IMR-90 (cell line): ENCODE measurements around the gene SLC26A1. TPM values are rescaled to one million over a fixed set of nuclear protein-coding genes. Genes with fewer than 3 reads are reported as not detected.

Source experiments
- ATAC-seq: fragments of 200-7000 bp; cut with Tn5 transposase; 2 replicates; pipeline ENCODE4 v1.9.1; 2020; ENCODE audit warnings: low read depth, mild to moderate bottlenecking, moderate library complexity
- BruUV-seq: library from RNA; stranded (reverse); fragments of 400-500 nt; replicated peaks from 2 replicates; lab custom pipeline; 2021; lab: Mats Ljungman, UMichigan
- CTCF ChIA-PET: fragments of 300-600 bp; formaldehyde crosslinking; extraction: SDS; loops from one replicate; lab custom pipeline; 2021; ENCODE audit warnings: antibody characterized with exemption; lab: Yijun Ruan, JAX
- POLR2A ChIA-PET: fragments of 300-600 bp; sonication (Branson Sonifier 250); formaldehyde crosslinking; loops from one replicate; lab custom pipeline; 2022; ENCODE audit warnings: antibody characterized with exemption; ENCODE audit not compliant: unreplicated experiment; lab: Charles Lee
- DNase-seq: peaks from one replicate; pipeline ENCODE4 v3.0.0; 2013
- H2AFZ ChIP-seq: replicated peaks from 2 replicates; pipeline ENCODE3; 2013; ENCODE audit warnings: low read length, mild to moderate bottlenecking; ENCODE audit not compliant: poor library complexity
- H2AK5ac ChIP-seq: 2 replicates; pipeline ENCODE4 v1.6.1; 2013; ENCODE audit warnings: low read depth, low read length, inconsistent platforms
- H2AK9ac ChIP-seq: replicated peaks from 2 replicates; pipeline ENCODE3; 2013; ENCODE audit warnings: mild to moderate bottlenecking, low read depth, low read length, moderate library complexity; ENCODE audit not compliant: poor library complexity
- H2BK120ac ChIP-seq: 2 replicates; pipeline ENCODE4 v1.6.1; 2013; ENCODE audit warnings: low read depth, low read length, inconsistent platforms
- H2BK15ac ChIP-seq: 3 replicates; pipeline ENCODE4 v1.6.1; 2013; ENCODE audit warnings: low read depth, low read length, inconsistent platforms
- H2BK20ac ChIP-seq: 2 replicates; pipeline ENCODE4 v1.6.1; 2013; ENCODE audit warnings: low read depth, mild to moderate bottlenecking, inconsistent platforms, low read length, moderate library complexity
- H2BK5ac ChIP-seq: 2 replicates; pipeline ENCODE4 v1.6.1; 2013; ENCODE audit warnings: mild to moderate bottlenecking, low read depth, low read length, inconsistent platforms; ENCODE audit not compliant: poor library complexity, severe bottlenecking
- H3K14ac ChIP-seq: replicated peaks from 2 replicates; pipeline ENCODE4 v1.6.1; 2013; ENCODE audit warnings: low read depth, low read length, inconsistent platforms
- H3K18ac ChIP-seq: 2 replicates; pipeline ENCODE4 v1.6.1; 2013; ENCODE audit warnings: low read depth, low read length, control low read depth
- H3K23ac ChIP-seq: 2 replicates; pipeline ENCODE4 v1.6.1; 2013; ENCODE audit warnings: low read depth, low read length, inconsistent platforms
- H3K27ac ChIP-seq: 2 replicates; pipeline ENCODE4 v1.5.1; 2013; ENCODE audit warnings: mild to moderate bottlenecking, control low read depth, low read length; ENCODE audit not compliant: insufficient read depth
- H3K27me3 ChIP-seq: 2 replicates; pipeline ENCODE4 v1.6.1; 2013; ENCODE audit warnings: low read length; ENCODE audit not compliant: control insufficient read depth, insufficient read depth
- H3K36me3 ChIP-seq: 2 replicates; pipeline ENCODE4 v1.6.1; 2013; ENCODE audit warnings: low read length, mixed read lengths; ENCODE audit not compliant: control insufficient read depth, insufficient read depth
- H3K4ac ChIP-seq: 2 replicates; pipeline ENCODE4 v1.6.1; 2013; ENCODE audit warnings: low read depth, low read length, inconsistent platforms
- H3K4me1 ChIP-seq: 2 replicates; pipeline ENCODE4 v1.6.1; 2013; ENCODE audit warnings: low read length, mixed read lengths; ENCODE audit not compliant: control insufficient read depth, insufficient read depth
- H3K4me2 ChIP-seq: 2 replicates; pipeline ENCODE4 v1.6.1; 2013; ENCODE audit warnings: low read depth, mild to moderate bottlenecking, control low read depth, low read length, moderate library complexity
- H3K4me3 ChIP-seq: 2 replicates; pipeline ENCODE4 v1.5.1; 2013; ENCODE audit warnings: low read depth, mild to moderate bottlenecking, control low read depth, low read length, moderate library complexity; ENCODE audit not compliant: insufficient read depth
- H3K56ac ChIP-seq: 2 replicates; pipeline ENCODE4 v1.6.1; 2013; ENCODE audit warnings: low read length, inconsistent platforms; ENCODE audit not compliant: insufficient read depth; ENCODE audit errors: extremely low read depth
- H3K79me1 ChIP-seq, 2 experiments: 2 replicates each; pipeline ENCODE4 v1.6.1; 2013; ENCODE audit warnings: low read length in 2 of 2, inconsistent platforms in 1 of 2, low read depth in 1 of 2
- H3K9ac ChIP-seq: 2 replicates; pipeline ENCODE4 v1.6.1; 2013; ENCODE audit warnings: low read depth, low read length, control low read depth
- H3K9me1 ChIP-seq: 2 replicates; pipeline ENCODE4 v1.6.1; 2013; ENCODE audit warnings: low read length, inconsistent platforms; ENCODE audit not compliant: insufficient read depth
- H3K9me3 ChIP-seq: 2 replicates; pipeline ENCODE4 v1.6.1; 2013; ENCODE audit warnings: low read length; ENCODE audit not compliant: control insufficient read depth, insufficient read depth
- H4K20me1 ChIP-seq: 2 replicates; pipeline ENCODE4 v1.6.1; 2013; ENCODE audit warnings: low read length, inconsistent platforms; ENCODE audit not compliant: insufficient read depth
- H4K5ac ChIP-seq: 2 replicates; pipeline ENCODE4 v1.6.1; 2013; ENCODE audit warnings: mild to moderate bottlenecking, low read depth, low read length, control low read depth
- H4K8ac ChIP-seq, 2 experiments: 2 replicates each; pipeline ENCODE4 v1.6.1; 2013; ENCODE audit warnings: low read depth in 2 of 2, low read length in 2 of 2, control low read depth in 1 of 2, inconsistent platforms in 1 of 2
- H4K91ac ChIP-seq: 2 replicates; pipeline ENCODE4 v1.6.1; 2013; ENCODE audit warnings: low read depth, low read length, inconsistent platforms; ENCODE audit not compliant: insufficient read depth
- BHLHE40 ChIP-seq: fragments of 150-350 bp; IDR thresholded peaks from 2 replicates; pipeline ENCODE4 v1.6.1; 2016; ENCODE audit warnings: mild to moderate bottlenecking, low read depth, low read length
- CHD1 ChIP-seq: IDR thresholded peaks from 2 replicates; pipeline ENCODE4 v1.6.1; 2012; ENCODE audit warnings: low read depth, low read length, improper control_type of control experiment
- MAFK ChIP-seq: IDR thresholded peaks from 2 replicates; pipeline ENCODE4 v1.6.1; 2012; ENCODE audit warnings: low read depth, low read length, improper control_type of control experiment
- MAZ ChIP-seq: IDR thresholded peaks from 2 replicates; pipeline ENCODE4 v1.6.1; 2012; ENCODE audit warnings: low read depth, mild to moderate bottlenecking, low read length, improper control_type of control experiment, moderate library complexity, borderline replicate concordance
- MXI1 ChIP-seq: IDR thresholded peaks from 2 replicates; pipeline ENCODE4 v1.6.1; 2012; ENCODE audit warnings: low read depth, mild to moderate bottlenecking, low read length, moderate library complexity, borderline replicate concordance
- NFE2L2 ChIP-seq: fragments of 150-350 bp; IDR thresholded peaks from 2 replicates; pipeline ENCODE4 v1.6.1; 2016; ENCODE audit warnings: low read depth, mild to moderate bottlenecking, low read length
- RCOR1 ChIP-seq: IDR thresholded peaks from 2 replicates; pipeline ENCODE4 v1.6.1; 2012; ENCODE audit warnings: mild to moderate bottlenecking, low read length, improper control_type of control experiment; ENCODE audit not compliant: insufficient replicate concordance
- RFX5 ChIP-seq: IDR thresholded peaks from 2 replicates; pipeline ENCODE4 v1.8.0; 2012; ENCODE audit warnings: low read depth, mild to moderate bottlenecking, low read length, moderate library complexity
- SMC3 ChIP-seq: fragments of 150-350 bp; IDR thresholded peaks from 2 replicates; pipeline ENCODE4 v1.6.1; 2016; ENCODE audit warnings: low read depth, mild to moderate bottlenecking, antibody characterized with exemption, low read length, moderate library complexity
- WGBS, 2 experiments: methylation state at CpG; one replicate each; pipeline versions ENCODE4 v1.1.5 to v1.1.7; 2013; ENCODE audit warnings: missing lambda C conversion rate in 2 of 2; ENCODE audit not compliant: insufficient read length in 1 of 2; ENCODE audit errors: extremely low coverage in 2 of 2; 5-methylcytosine and 5-hydroxymethylcytosine counted together
- dilution Hi-C: fragments of 300-500 bp; cut with HindIII; formaldehyde crosslinking; loops from one replicate; pipeline ENCODE4 v1.14.3; 2018; ENCODE audit warnings: low sequenced_read_pairs; ENCODE audit not compliant: unreplicated experiment
- in situ Hi-C: fragments of 300-500 bp; cut with MboI; formaldehyde crosslinking; loops from 3 replicates; pipeline ENCODE4 v1.14.3; 2019; ENCODE audit warnings: low sequenced_read_pairs, inconsistent platforms, mixed read lengths
- intact Hi-C: fragments of 100-400 bp; cut with micrococcal nuclease; formaldehyde crosslinking; loops from 2 replicates; pipeline ENCODE4 v1.10.0; 2022
- polyA plus RNA-seq, 3 experiments: library from polyadenylated mRNA; depleted of rRNA; stranded (reverse); fragments of >200 nt; gene quantifications; 2 replicates each; pipeline ENCODE4 v1.2.3, GENCODE V29; 2012; ENCODE audit warnings: low replicate concordance in 1 of 3
- total RNA-seq: library from RNA; depleted of rRNA; stranded (reverse); fragments of >200 nt; gene quantifications from 2 replicates; pipeline ENCODE4 v1.2.3, GENCODE V29; 2012
- TF ChIP-seq, protein P1 (sequence below): fragments of 150-350 bp; IDR thresholded peaks from 2 replicates; pipeline ENCODE4 v1.6.1; 2016; ENCODE audit warnings: low read depth, mild to moderate bottlenecking, low read length, moderate library complexity, borderline replicate concordance
- TF ChIP-seq, protein P2 (sequence below): conservative IDR thresholded peaks from 2 replicates; pipeline ENCODE4 v1.5.1; 2012; ENCODE audit warnings: mild to moderate bottlenecking, low read depth, low read length, improper control_type of control experiment
- TF ChIP-seq, protein P3 (sequence below): fragments of 150-350 bp; IDR thresholded peaks from 2 replicates; pipeline ENCODE4 v1.6.1; 2017; ENCODE audit warnings: mild to moderate bottlenecking, antibody characterized with exemption, low read length, low read depth

The SLC26A1 gene
- total and polyA plus RNA-seq, 2 of the 4 experiments (the other 2 are of a cell fraction) = 0.09 TPM; not detected in 1

DNA sequence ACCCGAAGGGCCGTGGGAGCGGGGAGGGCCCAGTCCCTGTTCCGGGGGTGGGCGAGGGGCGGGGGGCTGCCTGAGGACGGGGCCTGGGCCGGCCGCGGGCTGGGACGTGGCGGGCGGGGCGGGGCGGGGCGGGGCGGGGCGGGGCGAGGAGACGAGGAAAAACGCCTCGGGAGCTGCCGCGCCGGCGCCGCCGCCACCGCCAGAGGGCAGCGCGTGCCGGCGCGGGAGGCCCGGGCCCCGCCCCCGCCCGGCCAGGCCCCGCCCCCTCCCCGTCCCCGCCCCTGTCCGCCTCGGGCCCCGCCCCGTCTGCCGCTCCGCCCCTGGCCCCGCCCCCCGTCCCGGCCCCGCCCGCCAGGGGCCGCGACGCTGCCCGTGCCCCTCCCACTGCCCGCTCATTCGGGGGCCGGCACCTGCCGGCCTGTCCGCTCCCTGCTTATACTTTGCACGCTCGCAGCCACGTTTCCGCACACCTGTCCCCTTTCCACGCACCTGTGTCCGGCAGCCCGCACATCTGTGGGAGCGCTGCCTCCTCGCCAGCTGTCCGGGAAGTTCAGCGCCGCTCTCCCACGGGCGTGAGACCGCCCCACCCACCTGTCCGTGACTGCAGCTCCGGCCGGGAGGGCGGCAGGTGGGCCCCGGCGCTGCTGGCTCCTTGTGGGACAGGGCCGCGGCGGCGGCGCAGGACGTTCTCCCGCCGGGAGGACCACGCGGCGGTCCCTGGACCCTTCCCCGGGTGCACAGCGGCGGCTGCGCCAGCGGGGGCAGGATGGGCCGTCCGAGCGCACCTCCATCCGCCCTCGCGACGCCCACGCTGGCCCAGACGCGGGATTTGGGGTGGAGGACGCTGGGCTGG, 16.6 kb upstream of the SLC26A1 start:
- no TSS peak for BruUV-seq
- peaks cover 13% of the 10 kb centered on the region for H3K4me1 ChIP-seq
- DNase-seq (peak; percentile 36), ATAC-seq (peak; percentile 63)
- in situ Hi-C loops (no loop called here), dilution Hi-C loops (no loop called here), intact Hi-C loops (loop anchor here (5.0 kb wide), 2 partner anchors 123 to 338 kb away; partner anchors contain the start of gene UVSSA)
- ChIA-PET CTCF (no interaction called here), POLR2A (no interaction called here)
- peak overlapping the region; percentile 15 to 86; a peak in 2 of 4 replicates for H4K8ac ChIP-seq
- H4K20me1 ChIP-seq = peaks cover 15% of the 10 kb centered on the region
- H3K9me3 ChIP-seq = peaks cover 3% of the 10 kb centered on the region
- H3K79me1 ChIP-seq = peaks cover 0 to 4% of the 10 kb centered on the region in 2 experiments; a peak in 1 of 4 replicates
- no peak overlapping the region for H2BK15ac ChIP-seq
- H2AK5ac ChIP-seq = no peak overlapping the region
- H3K4ac ChIP-seq = peak overlapping the region; percentile 87
- peak overlapping the region; percentile 91 for H2AK9ac ChIP-seq
- H3K14ac ChIP-seq = no peak overlapping the region
- H3K27ac ChIP-seq = peak overlapping the region; percentile 22; the same call in 1 of the 2 replicates
- peaks cover 4% of the 10 kb centered on the region; the same call in 1 of the 2 replicates for H3K9me1 ChIP-seq
- H3K18ac ChIP-seq = peak overlapping the region; percentile 67; the same call in 1 of the 2 replicates
- H4K5ac ChIP-seq = peak overlapping the region; percentile 16
- peaks cover 25% of the 10 kb centered on the region for H3K27me3 ChIP-seq
- H2BK120ac ChIP-seq = peak overlapping the region; percentile 60
- peak overlapping the region; percentile 73 for H3K9ac ChIP-seq
- H3K36me3 ChIP-seq = peaks cover 5% of the 10 kb centered on the region; the same call in 1 of the 2 replicates
- 0% methylated on average over 22 of the region's 109 CpGs; no CpG with 5 or more reads in 1 of the 2 experiments for WGBS, 2 experiments
- no peak overlapping the region for H2BK5ac ChIP-seq
- peak overlapping the region; percentile 87 for H3K4me3 ChIP-seq
- no peak overlapping the region for H3K23ac ChIP-seq
- peak overlapping the region; percentile 97 for H2AFZ ChIP-seq
- H2BK20ac ChIP-seq = no peak overlapping the region
- peak overlapping the region; percentile 47; the same call in 1 of the 2 replicates for H4K91ac ChIP-seq
- no peak overlapping the region for H3K56ac ChIP-seq
- H3K4me2 ChIP-seq = peak overlapping the region; percentile 99
- TF ChIP-seq CHD1 (no peak), RCOR1 (peak; percentile 68), RFX5 (no peak), MAFK (no peak), BHLHE40 (no peak), MAZ (peak; percentile 60; the same call in 1 of the 2 replicates), NFE2L2 (no peak), MXI1 (no peak), SMC3 (no peak)
- TF ChIP-seq, protein P1, sequence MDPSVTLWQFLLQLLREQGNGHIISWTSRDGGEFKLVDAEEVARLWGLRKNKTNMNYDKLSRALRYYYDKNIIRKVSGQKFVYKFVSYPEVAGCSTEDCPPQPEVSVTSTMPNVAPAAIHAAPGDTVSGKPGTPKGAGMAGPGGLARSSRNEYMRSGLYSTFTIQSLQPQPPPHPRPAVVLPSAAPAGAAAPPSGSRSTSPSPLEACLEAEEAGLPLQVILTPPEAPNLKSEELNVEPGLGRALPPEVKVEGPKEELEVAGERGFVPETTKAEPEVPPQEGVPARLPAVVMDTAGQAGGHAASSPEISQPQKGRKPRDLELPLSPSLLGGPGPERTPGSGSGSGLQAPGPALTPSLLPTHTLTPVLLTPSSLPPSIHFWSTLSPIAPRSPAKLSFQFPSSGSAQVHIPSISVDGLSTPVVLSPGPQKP = no peak
- TF ChIP-seq, protein P2, sequence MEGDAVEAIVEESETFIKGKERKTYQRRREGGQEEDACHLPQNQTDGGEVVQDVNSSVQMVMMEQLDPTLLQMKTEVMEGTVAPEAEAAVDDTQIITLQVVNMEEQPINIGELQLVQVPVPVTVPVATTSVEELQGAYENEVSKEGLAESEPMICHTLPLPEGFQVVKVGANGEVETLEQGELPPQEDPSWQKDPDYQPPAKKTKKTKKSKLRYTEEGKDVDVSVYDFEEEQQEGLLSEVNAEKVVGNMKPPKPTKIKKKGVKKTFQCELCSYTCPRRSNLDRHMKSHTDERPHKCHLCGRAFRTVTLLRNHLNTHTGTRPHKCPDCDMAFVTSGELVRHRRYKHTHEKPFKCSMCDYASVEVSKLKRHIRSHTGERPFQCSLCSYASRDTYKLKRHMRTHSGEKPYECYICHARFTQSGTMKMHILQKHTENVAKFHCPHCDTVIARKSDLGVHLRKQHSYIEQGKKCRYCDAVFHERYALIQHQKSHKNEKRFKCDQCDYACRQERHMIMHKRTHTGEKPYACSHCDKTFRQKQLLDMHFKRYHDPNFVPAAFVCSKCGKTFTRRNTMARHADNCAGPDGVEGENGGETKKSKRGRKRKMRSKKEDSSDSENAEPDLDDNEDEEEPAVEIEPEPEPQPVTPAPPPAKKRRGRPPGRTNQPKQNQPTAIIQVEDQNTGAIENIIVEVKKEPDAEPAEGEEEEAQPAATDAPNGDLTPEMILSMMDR = peak; percentile 33
- TF ChIP-seq, protein P3, sequence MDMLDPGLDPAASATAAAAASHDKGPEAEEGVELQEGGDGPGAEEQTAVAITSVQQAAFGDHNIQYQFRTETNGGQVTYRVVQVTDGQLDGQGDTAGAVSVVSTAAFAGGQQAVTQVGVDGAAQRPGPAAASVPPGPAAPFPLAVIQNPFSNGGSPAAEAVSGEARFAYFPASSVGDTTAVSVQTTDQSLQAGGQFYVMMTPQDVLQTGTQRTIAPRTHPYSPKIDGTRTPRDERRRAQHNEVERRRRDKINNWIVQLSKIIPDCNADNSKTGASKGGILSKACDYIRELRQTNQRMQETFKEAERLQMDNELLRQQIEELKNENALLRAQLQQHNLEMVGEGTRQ = no peak
